Smooth muscle cell (in vitro differentiated cells): Measurements from ENCODE around the gene DAPL1. TPM values are rescaled to one million over a fixed set of nuclear protein-coding genes. Genes with fewer than 3 reads are reported as not detected.

Experiments used
- DNase-seq: peaks from one replicate; lab custom pipeline; 2025; ENCODE audit not compliant: unreplicated experiment; lab: John Stamatoyannopoulos, UW
- H2AFZ ChIP-seq: fragments of 200-600 bp; sonication (generic); 2 replicates; pipeline ENCODE4 v1.6.0; 2016; ENCODE audit warnings: antibody characterized with exemption, low read depth, mild to moderate bottlenecking
- H3F3A ChIP-seq: fragments of 200-600 bp; sonication (generic); 2 replicates; pipeline ENCODE4 v1.6.0; 2017; ENCODE audit warnings: antibody characterized with exemption, low read depth
- H3K27ac ChIP-seq: fragments of 200-600 bp; sonication (generic); 2 replicates; pipeline ENCODE4 v1.5.1; 2016; ENCODE audit warnings: low read depth, mild to moderate bottlenecking
- H3K27me3 ChIP-seq: fragments of 200-600 bp; sonication (generic); 2 replicates; pipeline ENCODE4 v1.6.1; 2016; ENCODE audit warnings: low read depth, mild to moderate bottlenecking
- H3K36me3 ChIP-seq: fragments of 200-600 bp; sonication (generic); 2 replicates; pipeline ENCODE4 v1.5.1; 2016; ENCODE audit warnings: low read depth
- H3K4me1 ChIP-seq: fragments of 200-600 bp; sonication (generic); 2 replicates; pipeline ENCODE4 v1.5.1; 2016; ENCODE audit warnings: low read depth
- H3K4me2 ChIP-seq: fragments of 200-600 bp; sonication (generic); 2 replicates; pipeline ENCODE4 v1.6.0; 2016; ENCODE audit warnings: mild to moderate bottlenecking
- H3K4me3 ChIP-seq: fragments of 200-600 bp; sonication (generic); 2 replicates; pipeline ENCODE4 v1.5.1; 2016; ENCODE audit warnings: mild to moderate bottlenecking
- H3K79me2 ChIP-seq: fragments of 200-600 bp; sonication (generic); 2 replicates; pipeline ENCODE4 v1.6.0; 2016; ENCODE audit warnings: low read depth, mild to moderate bottlenecking
- H3K9ac ChIP-seq: fragments of 200-600 bp; sonication (generic); 2 replicates; pipeline ENCODE4 v1.6.0; 2016; ENCODE audit warnings: low read depth
- H3K9me3 ChIP-seq: fragments of 200-600 bp; sonication (generic); replicated peaks from 2 replicates; pipeline ENCODE4 v1.5.1; 2016; ENCODE audit warnings: low read depth
- H4K20me1 ChIP-seq: fragments of 200-600 bp; sonication (generic); 2 replicates; pipeline ENCODE4 v1.6.0; 2016; ENCODE audit warnings: low read depth
- WGBS: methylation state at CpG from one replicate; pipeline ENCODE4 v1.1.7; 2016; ENCODE audit warnings: low lambda C conversion rate; 5-methylcytosine and 5-hydroxymethylcytosine counted together
- polyA plus RNA-seq: library from polyadenylated mRNA; unstranded; fragments of >200 nt; fragmentation: Nextera tagmentation; extraction: Ambion mirVana; gene quantifications from 2 replicates; pipeline ENCODE4 v1.2.1, GENCODE V29; 2016
- total RNA-seq: library from RNA; depleted of rRNA; stranded (reverse); fragments of >200 nt; gene quantifications from 2 replicates; pipeline ENCODE4 v1.2.3, GENCODE V29; 2014
- TF ChIP-seq, protein P1 (sequence below): fragments of 200-600 bp; sonication (generic); IDR thresholded peaks from 2 replicates; pipeline ENCODE4 v1.5.1; 2017; ENCODE audit warnings: borderline replicate concordance, mild to moderate bottlenecking, antibody characterized with exemption; ENCODE audit not compliant: insufficient read depth, poor library complexity, severe bottlenecking

Gene DAPL1
- total and polyA plus RNA-seq, 2 experiments from 2014 or later: not detected

DNA sequence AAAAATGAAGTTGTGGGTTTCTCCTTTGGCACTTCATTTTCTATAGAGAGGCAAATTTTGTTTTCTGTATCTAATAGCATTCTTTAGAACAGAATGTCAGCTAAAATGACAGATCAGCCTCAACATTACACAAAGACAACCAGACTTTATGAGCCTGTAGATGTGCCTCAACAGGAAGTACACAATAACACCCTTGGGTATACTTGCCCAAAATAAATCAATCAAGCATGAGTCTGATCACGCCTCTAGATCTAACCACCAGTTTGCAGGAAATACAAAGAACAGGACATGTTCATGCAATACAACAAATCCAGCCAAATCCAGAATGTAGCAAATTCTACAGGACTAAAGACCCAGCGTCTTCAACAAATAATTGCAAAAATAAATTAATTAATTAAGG lies 11.2 kb upstream of the DAPL1 start:
- Histone ChIP-seq H3K9me3 (no peaks in the 10 kb centered on the region), H3K27me3 (no peaks in the 10 kb centered on the region), H3F3A (no peaks in the 10 kb centered on the region), H4K20me1 (no peaks in the 10 kb centered on the region), H3K27ac (no peak overlapping the region), H3K36me3 (no peaks in the 10 kb centered on the region), H2AFZ (no peak overlapping the region), H3K4me2 (no peak overlapping the region), H3K4me3 (no peak overlapping the region), H3K79me2 (no peaks in the 10 kb centered on the region), H3K4me1 (no peaks in the 10 kb centered on the region), H3K9ac (no peak overlapping the region)
- no peak for DNase-seq
- 85% methylated on average over 2 of the region's 2 CpGs for WGBS
- TF ChIP-seq, protein P1, sequence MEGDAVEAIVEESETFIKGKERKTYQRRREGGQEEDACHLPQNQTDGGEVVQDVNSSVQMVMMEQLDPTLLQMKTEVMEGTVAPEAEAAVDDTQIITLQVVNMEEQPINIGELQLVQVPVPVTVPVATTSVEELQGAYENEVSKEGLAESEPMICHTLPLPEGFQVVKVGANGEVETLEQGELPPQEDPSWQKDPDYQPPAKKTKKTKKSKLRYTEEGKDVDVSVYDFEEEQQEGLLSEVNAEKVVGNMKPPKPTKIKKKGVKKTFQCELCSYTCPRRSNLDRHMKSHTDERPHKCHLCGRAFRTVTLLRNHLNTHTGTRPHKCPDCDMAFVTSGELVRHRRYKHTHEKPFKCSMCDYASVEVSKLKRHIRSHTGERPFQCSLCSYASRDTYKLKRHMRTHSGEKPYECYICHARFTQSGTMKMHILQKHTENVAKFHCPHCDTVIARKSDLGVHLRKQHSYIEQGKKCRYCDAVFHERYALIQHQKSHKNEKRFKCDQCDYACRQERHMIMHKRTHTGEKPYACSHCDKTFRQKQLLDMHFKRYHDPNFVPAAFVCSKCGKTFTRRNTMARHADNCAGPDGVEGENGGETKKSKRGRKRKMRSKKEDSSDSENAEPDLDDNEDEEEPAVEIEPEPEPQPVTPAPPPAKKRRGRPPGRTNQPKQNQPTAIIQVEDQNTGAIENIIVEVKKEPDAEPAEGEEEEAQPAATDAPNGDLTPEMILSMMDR: no peak

DNA sequence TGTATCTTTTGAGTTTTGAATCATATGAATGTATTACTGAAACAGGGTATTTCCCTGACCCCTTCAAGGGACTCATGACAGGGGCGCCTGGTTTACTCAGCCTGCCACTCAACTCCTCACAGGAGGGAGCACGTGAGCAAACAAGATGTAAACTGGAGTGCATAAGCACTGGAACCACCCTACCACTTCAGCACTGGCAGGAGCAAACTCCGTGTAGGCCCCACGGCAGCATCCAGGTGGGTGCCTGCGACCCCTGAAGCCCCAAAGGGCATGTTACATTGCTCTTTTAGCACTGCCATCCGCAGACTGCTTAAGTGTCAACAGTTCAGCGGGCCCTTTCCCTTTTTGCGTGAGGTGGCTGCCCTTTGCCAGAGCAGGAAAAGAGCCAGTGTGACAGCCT lies 8.2 kb upstream of the DAPL1 start:
- no peaks in the 10 kb centered on the region for H3K27me3 ChIP-seq
- WGBS: 98% methylated on average over 8 of the region's 8 CpGs
- H4K20me1 ChIP-seq: no peaks in the 10 kb centered on the region
- no peaks in the 10 kb centered on the region for H3F3A ChIP-seq
- no peak overlapping the region for H3K27ac ChIP-seq
- no peak overlapping the region for H3K9ac ChIP-seq
- no peaks in the 10 kb centered on the region for H3K36me3 ChIP-seq
- H3K79me2 ChIP-seq: no peaks in the 10 kb centered on the region
- H3K4me1 ChIP-seq: no peaks in the 10 kb centered on the region
- DNase-seq: no peak
- H3K4me3 ChIP-seq: no peak overlapping the region
- H3K9me3 ChIP-seq: no peaks in the 10 kb centered on the region
- no peak overlapping the region for H3K4me2 ChIP-seq
- H2AFZ ChIP-seq: no peak overlapping the region
- TF ChIP-seq, protein P1: no peak

DNA sequence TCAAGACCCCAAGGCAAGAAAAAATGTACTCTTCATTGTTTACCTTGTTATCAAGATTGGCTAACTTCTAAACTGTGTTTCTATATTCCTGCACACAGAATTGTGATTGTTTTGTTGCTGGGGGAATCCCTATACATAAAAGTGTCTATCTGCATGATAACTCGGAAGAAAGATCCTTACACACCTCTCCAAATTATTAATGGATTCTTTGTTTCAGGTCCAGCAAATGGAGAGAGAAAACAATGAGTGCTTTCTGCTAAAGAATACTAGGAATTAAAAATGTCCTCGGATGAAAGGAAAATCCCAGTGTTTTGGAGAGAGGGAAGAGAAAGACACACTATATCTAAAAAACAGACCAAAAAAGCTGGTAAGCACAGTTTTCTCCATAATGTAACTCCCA lies 6.2 kb upstream of the DAPL1 start:
- TF ChIP-seq, protein P1: no peak
- Histone ChIP-seq H3F3A (no peaks in the 10 kb centered on the region), H3K9me3 (no peaks in the 10 kb centered on the region), H3K27ac (no peak overlapping the region), H3K4me2 (no peak overlapping the region), H4K20me1 (no peaks in the 10 kb centered on the region), H3K9ac (no peak overlapping the region), H2AFZ (no peak overlapping the region), H3K4me1 (no peaks in the 10 kb centered on the region), H3K36me3 (no peaks in the 10 kb centered on the region), H3K79me2 (no peaks in the 10 kb centered on the region), H3K27me3 (no peaks in the 10 kb centered on the region), H3K4me3 (no peak overlapping the region)
- 82% methylated on average over 2 of the region's 2 CpGs for WGBS
- no peak for DNase-seq

DNA sequence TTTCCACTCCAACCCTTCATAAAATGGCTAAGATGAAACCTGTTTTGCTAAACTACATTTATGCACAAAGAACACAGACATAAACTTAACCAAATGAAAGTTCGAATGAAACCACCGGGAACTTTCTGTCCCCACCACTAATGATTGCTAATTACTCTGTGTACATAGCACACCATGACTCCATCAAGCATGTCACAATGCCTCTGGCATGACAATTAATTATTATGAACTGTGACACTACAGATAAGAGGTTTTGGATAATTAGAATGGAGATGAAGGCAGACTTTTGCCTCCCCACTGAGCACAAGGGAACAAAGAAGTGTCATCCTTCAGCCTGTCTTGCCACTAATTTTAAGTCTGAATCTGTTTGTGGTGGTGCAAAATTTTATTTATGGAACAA lies 1.5 kb downstream of the DAPL1 start:
- H2AFZ ChIP-seq: no peak overlapping the region
- no peak for DNase-seq
- no peak overlapping the region for H3K9ac ChIP-seq
- no peak overlapping the region for H3K4me3 ChIP-seq
- 80% methylated on average over 2 of the region's 2 CpGs for WGBS
- no peaks in the 10 kb centered on the region for H3K36me3 ChIP-seq
- H4K20me1 ChIP-seq: no peaks in the 10 kb centered on the region
- peaks cover 13% of the 10 kb centered on the region for H3K27me3 ChIP-seq
- H3K4me2 ChIP-seq: no peak overlapping the region
- no peaks in the 10 kb centered on the region for H3K9me3 ChIP-seq
- peaks cover 14% of the 10 kb centered on the region for H3K4me1 ChIP-seq
- TF ChIP-seq, protein P1: no peak
- no peaks in the 10 kb centered on the region for H3F3A ChIP-seq
- no peak overlapping the region for H3K27ac ChIP-seq
- no peaks in the 10 kb centered on the region for H3K79me2 ChIP-seq
